Hematopoietic multipotent progenitor cell treated with erythropoietin and hydrocortisone succinate and interleukin-3 and kit ligand, for 6 days (in vitro differentiated cells): Measurements from ENCODE around the gene CAND2.
"Not testable (repeated sequence)": the region's sequence is repeated elsewhere in the genome, so short reads cannot be mapped to it uniquely, and the experiment has no call there.

ENCODE experiments used
- DNase-seq: peaks from one replicate; pipeline ENCODE4 v3.0.0-alpha.2; 2015

Gene CAND2

DNA sequence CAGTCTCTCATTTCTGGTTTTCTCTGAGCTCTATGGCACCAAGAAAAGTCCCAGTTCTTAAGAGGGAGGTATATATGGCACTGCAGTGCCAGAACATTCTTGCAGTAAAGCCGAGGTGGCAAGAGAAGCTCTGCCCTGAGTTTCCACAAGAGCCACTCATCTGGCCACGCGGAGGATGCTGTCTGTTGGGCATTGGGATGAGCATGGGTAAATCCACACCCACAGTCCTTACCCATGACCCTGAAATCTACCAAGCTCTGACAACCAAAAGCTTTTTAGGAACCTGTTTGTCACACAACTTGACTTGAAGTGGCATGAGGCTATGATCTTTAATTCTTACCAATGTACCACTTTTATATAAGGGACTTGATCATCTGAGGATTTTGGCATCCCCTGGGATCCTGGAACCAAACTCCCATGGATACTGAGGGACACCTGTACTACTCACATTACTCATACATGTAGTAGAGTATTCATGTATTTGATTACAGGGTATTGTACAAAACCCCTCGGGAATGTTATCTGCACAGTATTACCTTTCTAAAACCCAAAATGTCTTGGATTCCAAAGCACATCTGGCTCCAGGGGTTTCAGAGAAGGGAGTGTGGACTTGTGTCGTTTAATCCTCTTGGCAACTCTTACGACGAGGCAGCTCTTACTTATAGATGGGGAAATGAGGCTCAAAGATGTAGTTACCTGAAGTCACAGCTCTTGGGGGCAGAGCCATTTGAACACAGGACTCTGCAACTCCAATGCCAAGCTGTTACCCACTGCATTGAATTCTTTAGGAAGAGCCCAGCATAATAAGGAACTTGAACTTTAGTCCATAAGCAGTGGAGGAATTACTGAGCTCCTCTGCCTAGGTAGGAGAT, 36.1 kb downstream of the CAND2 start:
- DNase-seq, result peak; percentile 20

DNA sequence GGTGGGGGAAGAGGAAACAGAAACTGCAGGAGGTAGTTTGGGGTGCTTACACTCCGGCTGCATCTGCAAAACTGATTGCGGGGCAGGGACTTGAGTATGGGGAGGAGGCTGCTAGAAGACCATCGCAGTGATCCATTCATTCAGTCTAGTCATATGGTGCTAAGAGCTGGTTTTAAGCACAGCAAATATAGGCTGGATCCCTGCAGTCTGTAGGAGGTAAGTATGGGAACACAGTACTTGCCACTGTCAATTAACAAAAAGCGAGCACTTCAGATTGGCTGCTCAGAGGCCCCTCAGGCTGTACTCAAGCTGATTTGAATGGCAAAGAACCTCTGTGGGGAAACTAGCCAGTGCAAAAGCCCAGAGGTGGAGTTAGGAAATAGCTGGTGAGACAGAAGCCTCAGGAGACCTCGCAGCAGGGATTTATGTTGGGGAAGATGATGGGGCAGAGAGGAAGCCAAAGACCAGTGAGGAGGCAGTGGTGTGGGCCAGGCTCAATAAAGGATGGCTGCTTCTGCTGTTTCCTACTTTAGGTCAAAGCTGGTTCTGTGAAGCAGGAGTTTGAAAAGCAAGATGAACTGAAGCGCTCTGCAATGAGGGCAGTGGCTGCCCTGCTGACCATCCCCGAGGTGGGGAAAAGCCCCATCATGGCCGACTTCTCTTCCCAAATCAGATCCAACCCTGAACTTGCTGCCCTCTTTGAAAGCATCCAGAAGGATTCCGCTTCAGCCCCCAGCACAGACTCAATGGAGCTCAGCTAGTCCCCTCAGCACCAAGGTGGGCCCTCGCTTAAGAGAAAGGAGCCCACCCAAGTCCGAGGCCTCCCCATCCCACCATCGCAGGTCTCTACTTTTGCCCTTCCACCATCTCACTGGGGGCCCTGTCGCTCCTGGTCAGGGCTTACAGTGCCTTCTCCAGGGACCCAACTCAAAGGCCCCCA, 37.0 kb downstream of the CAND2 start:
- no peak for DNase-seq

DNA sequence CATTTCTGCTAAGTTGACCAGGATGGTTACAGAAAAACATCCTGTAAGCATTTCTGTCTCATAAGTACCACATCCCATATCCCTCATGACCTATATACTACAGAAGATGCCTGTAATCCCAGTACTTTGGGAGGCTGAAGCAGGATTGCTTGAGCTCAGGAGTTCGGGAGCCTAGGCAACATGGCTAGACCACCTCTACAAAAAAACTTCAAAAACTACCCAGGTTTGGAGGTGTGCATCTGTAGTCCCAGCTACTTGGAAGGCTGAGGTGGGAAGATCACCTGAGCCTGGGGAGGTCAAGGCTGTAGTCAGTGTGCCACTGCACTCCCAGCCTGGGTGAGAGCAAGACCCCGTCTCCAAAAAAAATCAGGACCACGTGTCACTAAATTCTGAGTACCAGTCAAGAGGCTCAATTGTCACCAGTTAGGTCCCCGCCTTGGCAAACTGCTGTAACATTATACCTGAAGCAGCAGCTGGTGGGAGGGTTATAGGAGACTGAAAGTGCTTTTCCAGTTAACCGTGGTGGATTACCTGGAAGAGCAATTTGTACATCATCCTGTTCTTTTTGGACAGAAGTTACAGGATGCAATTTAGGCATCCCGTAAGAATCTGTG, 38.7 kb downstream of the CAND2 start:
- DNase-seq, result no peak

DNA sequence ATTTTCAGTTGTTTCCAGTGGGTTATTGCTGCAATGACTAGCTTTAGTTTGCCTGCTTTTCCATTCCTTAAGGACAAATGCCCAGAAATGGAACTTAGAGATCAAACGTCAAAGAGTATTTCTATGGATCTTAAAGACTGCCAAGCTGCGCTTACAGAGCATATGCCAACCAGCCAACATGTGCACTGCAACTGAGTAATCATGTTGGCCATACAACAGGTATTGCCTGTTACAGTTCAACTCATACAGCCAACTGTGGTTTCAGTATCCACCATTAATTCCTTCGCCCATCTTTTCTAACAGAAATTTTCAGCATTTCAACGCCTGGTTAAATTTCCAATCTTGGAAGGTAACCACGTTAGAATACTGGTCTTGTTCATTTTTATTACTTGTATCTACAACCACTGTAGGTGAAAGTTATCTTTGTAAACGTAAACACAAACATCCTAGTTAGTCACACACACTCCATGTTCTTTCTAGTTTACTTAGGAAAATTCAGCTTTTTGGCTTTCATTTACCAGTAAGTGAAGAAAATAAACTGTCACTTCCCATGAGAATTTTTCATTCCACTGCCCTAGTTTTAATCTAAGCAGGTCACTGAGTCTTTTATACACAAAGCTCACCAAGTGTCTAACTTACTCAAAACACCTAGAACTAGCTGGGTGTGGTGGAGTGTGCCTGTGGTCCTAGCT, 41.0 kb downstream of the CAND2 start:
- no peak for DNase-seq

DNA sequence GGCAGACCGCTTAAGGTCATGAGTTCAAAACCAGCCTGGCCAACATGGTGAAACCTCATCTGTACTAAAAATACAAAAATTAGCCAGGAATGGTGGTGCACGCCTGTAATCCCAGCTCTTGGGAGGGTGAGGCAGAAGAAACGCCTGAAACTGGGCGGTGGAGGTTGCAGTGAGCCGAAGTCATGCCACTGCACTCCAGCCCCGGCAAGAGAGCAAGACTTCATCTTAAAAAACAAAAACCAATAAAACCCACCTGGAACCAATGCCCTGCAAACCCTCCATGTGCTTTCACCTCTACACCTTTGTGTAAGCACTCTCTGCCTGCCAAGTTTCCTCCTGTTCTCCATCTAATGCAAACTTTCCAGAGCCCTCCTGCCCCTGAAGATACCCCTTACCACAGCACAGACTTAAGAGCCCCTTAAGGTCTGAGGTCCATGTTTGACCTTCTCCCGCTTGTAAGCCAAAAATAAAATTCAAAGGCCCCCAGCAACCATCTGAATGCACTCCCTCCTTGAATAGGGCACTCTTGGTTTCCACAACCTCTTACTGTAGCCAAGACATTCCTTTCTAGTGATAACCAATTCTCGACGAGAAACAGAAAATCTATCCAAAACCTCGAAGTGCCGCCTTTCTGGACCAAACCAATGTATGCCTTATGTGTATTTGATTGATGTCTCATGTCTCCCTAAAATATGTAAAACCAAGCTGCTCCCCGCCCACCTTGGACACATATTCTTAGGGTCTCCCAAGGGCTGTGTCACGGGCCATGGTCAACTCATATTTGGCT, 41.9 kb downstream of the CAND2 start:
- no peak for DNase-seq

DNA sequence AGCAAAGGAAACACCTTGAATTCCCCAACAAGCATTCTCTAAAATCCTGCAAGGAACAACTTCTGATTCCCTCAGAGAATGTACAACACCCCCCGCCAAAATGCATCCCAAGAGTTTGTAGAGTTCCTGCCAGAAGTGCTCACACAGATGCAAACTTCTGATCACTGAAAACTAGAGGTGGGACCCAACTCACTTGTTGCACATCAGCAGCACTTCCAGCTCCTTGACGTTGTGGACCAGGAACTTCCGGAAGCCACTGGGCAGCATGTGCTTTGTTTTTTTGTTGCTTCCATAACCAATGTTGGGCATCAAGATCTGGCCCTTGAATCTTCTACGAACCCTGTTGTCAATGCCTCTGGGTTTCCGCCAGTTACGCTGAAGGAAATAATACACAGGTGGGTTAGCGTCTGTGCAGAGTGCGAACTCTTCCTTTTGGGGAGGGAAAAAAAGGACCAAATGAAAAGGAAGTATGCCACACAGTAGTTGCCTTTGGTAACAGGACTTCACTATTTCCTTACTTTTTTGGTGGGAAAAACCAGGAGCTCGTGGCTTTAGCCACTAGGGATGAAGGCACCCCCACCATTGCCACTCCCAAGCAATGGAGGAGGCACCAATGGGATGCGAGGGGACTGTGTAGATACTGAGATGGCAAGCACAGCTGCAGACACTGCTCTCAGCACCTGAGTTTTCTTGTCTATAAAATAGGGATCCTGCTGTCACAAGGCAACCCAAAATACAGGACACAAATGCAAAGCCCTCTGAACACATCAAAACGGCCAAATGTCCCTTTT, 42.9 kb downstream of the CAND2 start:
- DNase-seq, result peak; percentile 37

DNA sequence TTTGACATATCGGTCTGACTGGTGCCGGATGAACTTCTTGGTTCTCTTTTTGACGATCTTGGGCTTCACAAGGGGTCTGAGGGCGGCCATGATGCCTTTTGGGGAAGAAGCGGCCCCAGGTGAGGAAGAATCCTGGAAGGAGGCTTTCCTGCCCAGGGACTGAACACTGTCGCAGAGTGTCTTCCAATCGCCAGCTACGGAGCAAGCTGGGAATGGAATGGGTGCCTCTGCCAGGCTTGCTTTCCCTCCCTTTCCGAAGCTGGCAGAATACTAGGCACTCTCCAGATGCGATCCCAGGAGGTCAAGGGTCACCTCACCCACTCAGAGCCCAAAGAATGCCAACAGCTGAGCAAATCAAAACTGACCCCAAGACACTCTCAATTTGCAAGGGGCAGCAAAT, 43.7 kb downstream of the CAND2 start:
- not testable (repeated sequence) for DNase-seq

DNA sequence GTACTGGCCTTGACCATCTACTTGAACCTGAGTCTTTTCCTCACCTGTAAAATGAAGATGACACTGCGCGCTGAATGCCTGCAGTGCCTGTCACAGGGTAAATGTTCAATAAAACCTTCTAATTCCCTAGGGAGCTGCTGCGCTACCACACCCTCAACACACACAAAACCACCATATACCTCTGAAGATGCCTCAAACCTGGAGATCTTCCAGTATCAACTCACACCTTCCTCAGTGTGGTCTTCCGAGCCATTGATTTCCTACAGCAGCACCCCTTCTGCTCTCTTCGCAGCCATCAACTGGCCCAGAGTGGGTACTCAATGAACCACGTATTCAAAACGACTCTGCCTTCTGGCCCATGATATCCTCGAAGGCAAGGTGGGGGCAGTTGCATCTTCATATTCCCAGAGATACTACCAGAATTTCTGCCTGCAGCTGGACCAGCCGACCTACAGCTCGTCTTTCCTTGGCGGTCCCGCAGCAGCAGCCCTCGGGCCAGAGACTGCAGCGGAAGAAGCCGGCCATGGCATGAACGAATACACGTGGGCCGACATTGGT, 44.2 kb downstream of the CAND2 start:
- DNase-seq, result no peak

DNA sequence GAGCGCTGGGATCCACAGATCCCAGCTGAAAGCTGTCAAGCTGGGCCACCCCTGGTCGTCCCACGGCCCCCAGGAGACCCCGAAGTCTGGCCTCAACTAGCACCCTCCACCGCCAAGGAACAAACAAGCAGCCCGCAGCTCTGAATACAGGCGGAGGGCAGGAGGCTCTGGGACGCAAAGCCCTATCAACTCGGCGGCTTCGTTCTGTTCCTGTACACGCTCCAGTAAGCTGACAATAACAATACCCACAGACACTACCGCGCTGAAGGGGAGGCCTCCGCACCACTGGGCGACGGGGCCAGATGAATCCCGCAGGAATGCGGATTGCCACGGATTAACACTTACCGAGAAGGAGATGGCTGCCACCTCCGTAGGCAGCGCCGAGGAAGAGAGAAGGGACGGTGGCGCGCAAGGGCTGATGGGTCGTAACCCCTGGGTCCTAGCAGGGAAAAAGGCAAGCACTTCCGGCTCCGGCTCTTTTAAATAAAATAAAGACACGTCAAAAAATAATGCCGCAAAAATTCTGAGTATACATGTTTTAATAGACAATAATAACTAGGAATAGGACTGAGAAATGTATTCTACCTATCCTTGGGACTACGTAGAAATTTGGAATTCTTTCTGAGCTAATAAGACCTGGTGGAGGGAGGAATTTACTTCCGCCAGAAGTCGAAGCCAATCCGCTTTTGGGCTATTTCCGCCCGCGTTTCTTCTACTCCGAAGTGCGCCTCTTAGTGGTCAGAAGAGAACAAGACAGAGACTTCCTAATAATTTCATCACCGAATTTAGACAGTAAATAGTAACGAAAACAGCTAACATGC, 44.9 kb downstream of the CAND2 start, which contains the start of gene RPL32:
Gene RPL32, minus strand, starts transcription at position 417 of the 821 bp plus-strand sequence. CDS start 1,328 bp downstream, outside the sequence.
- DNase-seq, result peak; percentile 98

DNA sequence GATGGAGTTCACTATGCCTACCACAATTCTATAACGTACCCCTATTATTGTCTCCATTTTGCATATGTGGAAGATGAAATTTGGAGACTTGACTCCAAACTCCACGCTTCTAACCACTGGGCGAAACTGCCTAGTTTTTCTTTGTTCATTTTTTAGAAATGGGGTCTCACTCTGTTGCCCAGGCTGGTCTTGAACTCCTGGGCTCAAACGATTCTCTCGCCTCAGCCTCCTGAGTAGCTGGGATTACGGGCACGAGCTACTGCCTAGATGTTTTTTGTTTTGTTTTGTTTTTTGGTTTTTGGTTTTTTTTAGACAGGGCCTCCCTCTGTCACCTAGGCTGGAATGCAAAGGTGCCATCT, 45.5 kb downstream of the CAND2 start:
- DNase-seq, result no peak

DNA sequence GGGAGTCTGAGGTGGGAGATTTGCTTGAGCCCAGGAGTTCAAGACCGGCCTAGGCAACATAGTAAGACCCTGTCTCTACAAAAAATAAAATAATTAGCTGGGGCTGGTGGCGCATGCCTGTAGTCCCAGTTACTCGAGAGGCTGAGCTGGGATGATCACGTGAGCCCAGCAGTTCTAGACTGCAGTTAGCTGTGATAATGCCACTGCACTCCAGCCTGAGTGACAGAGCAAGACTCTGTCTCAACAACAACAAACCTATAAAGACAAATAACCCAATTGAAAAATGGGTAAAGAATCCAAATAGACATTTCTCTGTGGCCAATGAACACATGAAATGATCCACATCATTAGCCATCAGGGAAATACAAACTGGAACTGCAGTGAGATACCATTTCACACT, 46.0 kb downstream of the CAND2 start:
- no peak for DNase-seq

DNA sequence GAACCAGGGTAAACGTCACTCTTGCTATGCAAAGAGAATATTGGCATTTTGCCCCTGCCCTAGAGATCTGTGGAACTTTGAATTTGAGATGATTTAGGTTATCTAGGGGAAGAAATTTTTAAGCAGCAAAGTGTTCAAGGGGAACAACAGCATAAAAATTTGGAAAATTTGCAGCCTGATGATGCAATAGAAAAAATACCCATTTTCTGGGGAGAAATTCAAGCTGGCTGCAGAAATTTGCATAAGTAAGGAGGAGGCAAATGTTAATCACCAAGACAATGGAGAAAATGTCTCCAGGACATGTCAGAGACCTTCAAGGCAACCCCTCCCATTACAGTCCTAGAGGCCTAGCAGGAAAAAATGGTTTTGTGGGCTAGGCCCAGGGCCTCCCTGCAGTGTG, 49.3 kb downstream of the CAND2 start:
- DNase-seq, result no peak

DNA sequence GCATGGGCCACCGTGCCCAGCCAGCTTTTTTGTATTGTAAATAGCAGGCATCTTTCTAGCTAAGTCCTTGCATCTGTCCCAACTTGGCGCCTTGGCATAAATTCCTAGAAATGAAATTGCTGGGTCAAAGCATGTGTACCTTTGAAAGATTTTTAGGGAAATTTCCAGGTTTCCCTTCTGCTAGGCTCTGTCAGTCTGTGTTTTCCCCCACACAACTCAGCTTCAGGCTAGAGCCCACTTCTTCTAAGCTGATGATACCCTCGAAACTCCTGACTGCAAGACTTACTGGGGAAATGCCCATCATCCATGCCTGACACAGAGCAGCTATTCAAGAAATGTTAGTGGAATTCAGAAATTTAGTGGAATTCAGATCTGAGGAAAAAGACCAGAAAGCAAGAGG, 55.7 kb downstream of the CAND2 start:
- no peak for DNase-seq

DNA sequence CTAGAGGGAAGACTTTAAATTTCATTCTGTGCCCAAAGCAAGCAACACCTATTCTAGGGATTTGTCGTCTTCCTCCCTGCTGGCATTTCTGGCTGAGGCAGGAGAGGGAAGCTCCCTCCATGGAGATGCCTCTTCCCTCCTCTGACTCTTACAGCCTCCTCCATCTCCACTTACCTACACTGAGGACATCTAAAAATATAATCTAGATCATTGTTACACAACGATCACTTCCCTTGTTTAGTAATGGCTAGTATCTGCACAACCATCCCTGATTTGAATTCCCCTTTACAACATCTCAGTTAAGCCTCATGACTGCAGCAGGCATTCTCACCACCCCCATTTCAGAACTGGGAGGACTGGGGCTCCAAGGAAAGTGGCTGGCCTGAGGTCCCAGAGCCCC, 57.4 kb downstream of the CAND2 start:
- not testable (repeated sequence) for DNase-seq

DNA sequence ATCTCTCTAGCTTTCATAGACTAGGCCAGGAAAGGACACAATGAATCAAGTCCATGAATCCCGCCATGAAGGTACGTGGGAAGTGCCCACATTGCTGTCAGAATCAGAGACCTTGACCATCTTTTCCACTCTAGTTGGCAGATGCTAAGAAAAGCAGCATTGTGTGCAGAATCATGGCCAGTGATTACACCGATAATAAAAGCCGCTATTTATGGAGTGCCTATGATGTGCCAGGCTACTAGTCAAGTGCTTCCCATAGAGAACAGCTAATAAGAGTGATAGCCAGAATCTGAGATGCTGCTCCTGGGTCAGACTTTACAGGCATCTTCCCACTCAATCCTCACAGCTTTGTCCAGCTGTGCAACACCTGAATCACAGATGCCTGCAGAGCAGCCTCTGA, 58.1 kb downstream of the CAND2 start:
- DNase-seq, result no peak

DNA sequence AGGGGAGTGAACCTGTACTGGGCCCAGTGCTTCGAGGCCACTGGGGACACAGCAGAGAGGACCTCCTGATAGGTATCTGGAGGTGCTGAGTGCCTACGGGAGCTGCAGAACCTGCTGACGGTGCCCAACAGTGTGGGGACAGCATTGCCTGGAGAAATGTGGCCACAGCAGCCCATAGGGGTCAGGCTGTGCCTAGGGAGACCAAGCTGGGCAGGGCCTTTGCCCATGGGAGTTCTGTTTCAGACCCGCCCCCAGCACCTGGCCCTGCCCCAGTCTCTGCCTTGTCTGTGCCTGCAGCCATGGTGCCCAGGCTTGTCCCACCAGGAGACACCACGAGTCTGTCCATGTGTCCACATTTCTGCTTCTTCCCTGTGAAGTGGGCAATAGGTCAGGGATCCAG, 60.1 kb downstream of the CAND2 start:
- no peak for DNase-seq

DNA sequence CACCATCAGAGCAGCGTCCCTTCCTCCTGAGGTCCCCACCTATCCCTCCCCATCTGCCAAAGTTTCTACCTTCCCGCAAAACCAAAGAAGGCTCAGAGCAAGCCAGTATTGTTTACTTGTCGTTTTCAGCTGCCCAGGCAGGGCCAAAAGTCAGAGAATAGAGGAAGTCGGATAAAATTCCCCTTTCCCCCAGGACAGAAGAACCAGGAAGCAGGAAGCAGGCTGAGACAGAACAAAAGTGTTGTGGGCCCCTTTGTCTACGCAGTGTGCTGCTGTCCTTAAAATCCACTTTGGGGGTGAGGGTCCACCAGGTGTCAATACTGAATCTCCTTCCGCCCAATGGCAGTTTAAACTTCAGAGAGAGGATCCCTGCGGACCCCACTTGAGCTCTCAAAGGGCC, 63.4 kb downstream of the CAND2 start:
- DNase-seq, result no peak

DNA sequence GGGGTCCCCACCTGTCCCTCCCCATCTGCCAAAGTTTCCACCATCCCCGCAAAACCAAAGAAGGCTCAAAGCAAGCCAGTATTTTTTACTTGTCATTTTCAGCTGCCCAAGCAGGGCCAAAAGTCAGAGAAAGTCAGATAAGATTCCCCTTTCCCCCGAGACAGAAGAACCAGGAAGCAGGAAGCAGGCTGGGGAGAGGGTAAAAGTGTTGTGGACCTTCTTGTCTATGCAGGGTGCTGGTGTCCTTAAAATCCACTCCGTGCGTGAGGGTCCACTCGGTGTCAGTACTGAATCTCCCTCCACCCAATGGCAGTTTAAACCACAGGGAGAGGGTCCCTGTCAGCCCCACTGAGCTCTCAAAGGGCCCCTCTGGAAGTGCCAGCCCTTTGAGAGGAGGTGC, 65.1 kb downstream of the CAND2 start:
- no peak for DNase-seq

DNA sequence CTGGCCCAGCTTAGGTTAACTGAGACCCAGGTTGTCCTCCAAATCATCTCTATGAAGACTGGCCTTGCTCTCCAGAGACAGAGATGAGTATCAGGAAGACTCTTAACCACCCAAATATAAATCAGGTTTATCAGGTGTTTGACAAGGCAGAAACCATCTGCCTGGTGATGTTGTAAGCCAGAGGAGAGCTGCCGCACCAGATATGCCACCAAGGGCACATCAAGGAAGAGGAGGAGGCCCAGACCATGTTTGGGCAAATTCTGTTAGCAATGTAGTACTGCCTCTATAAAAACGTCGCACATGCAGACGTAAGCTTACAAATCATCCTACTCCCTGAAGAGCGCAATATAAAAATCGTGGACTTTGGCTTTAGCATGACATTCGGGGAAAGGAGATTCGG, 65.9 kb downstream of the CAND2 start:
- DNase-seq, result no peak

DNA sequence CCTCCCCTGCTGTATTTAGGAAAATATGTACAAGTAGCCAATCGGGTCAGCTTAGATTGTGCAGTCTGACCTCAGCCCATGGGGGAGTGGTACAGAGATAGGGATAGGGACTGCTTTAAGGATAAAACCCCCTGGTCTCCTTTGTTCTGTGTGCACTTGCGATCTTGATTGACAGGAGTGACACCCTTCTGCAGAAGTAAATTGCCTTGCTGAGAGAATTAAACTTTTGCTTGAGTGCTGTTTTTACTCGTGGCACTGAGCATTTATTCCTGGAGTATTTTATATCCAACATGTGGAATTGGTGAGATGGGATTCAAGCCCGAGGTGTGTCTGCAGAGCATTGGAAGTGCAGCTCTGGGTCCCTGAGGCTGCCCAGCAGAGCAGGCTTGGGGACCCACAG, 68.8 kb downstream of the CAND2 start:
- no peak for DNase-seq
